ENCODE data around the gene ZNF121. TPM values are rescaled to one million over a fixed set of nuclear protein-coding genes. Genes with fewer than 3 reads are reported as not detected.

ZNF121 gene
- total and polyA plus RNA-seq, 2 donors (not counting 1 experiment from before 2014, with no cell fraction given) = 7.1 to 48.0 TPM

DNA sequence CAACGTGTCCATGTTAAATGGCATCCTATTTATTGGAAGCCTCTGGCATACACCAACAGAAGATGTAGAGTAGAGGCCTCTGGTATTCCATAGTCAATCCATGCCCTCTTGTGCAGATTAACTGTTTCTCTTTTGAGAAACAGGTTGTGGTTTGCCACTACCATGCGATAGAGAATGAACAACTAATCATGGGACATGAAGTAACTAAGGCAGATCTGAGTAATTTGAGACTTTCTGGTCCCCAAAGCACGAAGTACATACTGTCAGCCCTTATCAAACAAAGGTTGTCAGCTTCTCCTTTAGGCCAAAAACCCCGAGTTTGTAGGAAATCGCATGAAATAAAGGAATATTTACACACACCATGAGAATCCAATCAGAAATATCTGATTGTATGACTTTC, 3.6 kb downstream of the ZNF121 start:
- Mint-ChIP-seq H3K27ac (no peak overlapping the region), H3K27me3 (no peaks in the 10 kb centered on the region), H3K4me1 (peaks cover 46% of the 10 kb centered on the region), H3K4me3 (no peak overlapping the region), H3K9me3 (ENCODE audit: insufficient read depth) (peaks cover 4% of the 10 kb centered on the region)
- peaks cover 29% of the 10 kb centered on the region for H4K20me1 ChIP-seq (ENCODE audit: control insufficient read depth, insufficient read depth, low read length, poor library complexity, severe bottlenecking)
- DNase-seq (no peak), ATAC-seq (ENCODE audit: low read depth) (no peak)
- H3K4me2 ChIP-seq (replicated peaks; ENCODE audit: low read depth, low read length, poor library complexity, severe bottlenecking) = no peak overlapping the region
- H3K27me3 ChIP-seq (replicated peaks in 1 of 4; ENCODE audit: control extremely low read depth in 1 of 4, control insufficient read depth in 3 of 4, insufficient read depth in 4 of 4, low read length in 3 of 4) = no peaks in the 10 kb centered on the region
- no peak for TF ChIP-seq EZH2 (IDR thresholded peaks at IDR 0.05; ENCODE audit: borderline replicate concordance, insufficient read depth, low read depth, low read length, poor library complexity, severe bottlenecking)
- TF ChIP-seq, protein P1, sequence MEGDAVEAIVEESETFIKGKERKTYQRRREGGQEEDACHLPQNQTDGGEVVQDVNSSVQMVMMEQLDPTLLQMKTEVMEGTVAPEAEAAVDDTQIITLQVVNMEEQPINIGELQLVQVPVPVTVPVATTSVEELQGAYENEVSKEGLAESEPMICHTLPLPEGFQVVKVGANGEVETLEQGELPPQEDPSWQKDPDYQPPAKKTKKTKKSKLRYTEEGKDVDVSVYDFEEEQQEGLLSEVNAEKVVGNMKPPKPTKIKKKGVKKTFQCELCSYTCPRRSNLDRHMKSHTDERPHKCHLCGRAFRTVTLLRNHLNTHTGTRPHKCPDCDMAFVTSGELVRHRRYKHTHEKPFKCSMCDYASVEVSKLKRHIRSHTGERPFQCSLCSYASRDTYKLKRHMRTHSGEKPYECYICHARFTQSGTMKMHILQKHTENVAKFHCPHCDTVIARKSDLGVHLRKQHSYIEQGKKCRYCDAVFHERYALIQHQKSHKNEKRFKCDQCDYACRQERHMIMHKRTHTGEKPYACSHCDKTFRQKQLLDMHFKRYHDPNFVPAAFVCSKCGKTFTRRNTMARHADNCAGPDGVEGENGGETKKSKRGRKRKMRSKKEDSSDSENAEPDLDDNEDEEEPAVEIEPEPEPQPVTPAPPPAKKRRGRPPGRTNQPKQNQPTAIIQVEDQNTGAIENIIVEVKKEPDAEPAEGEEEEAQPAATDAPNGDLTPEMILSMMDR (IDR thresholded peaks at IDR 0.05) = no peak
- CTCF ChIA-PET = no interaction called here
- no peak overlapping the region for H3K4me3 ChIP-seq (ENCODE audit: control extremely low read depth in 1 of 5, extremely low read depth in 1 of 5, insufficient read depth in 1 of 5, low read depth in 2 of 5, low read length in 4 of 5)
- intact Hi-C loops (cut with micrococcal nuclease) = no loop called here
- peaks cover 0 to 24% of the 10 kb centered on the region in 2 donors for H3K4me1 ChIP-seq (ENCODE audit: control insufficient read depth in 2 of 2, insufficient read depth in 2 of 2, low read length in 2 of 2)
- peaks cover 100% of the 10 kb centered on the region for H3K79me2 ChIP-seq (ENCODE audit: control insufficient read depth, insufficient read depth, low read length)
- H3K9me3 ChIP-seq (ENCODE audit: control extremely low read depth in 1 of 3, control insufficient read depth in 2 of 3, insufficient read depth in 1 of 3, low read length in 2 of 3) = peaks cover 4 to 26% (median 12%) of the 10 kb centered on the region in 3 donors
- POLR2A ChIA-PET = no interaction called here
- no peak overlapping the region for H3K27ac ChIP-seq (ENCODE audit: low read length in 2 of 2)
- H2AFZ ChIP-seq (ENCODE audit: insufficient read depth, low read depth, low read length, poor library complexity, severe bottlenecking) = no peak overlapping the region
- no peak overlapping the region for H3K9ac ChIP-seq (ENCODE audit: low read length)
- H3K36me3 ChIP-seq (replicated peaks in 1 of 2; ENCODE audit: control extremely low read depth in 1 of 2, control insufficient read depth in 1 of 2, extremely low read depth in 1 of 2, insufficient read depth in 2 of 2, low read length in 1 of 2) = peaks cover 0 to 14% of the 10 kb centered on the region in 2 experiments
- WGBS (ENCODE audit: insufficient coverage) = 100% methylated on average over 1 of the region's 5 CpGs

DNA sequence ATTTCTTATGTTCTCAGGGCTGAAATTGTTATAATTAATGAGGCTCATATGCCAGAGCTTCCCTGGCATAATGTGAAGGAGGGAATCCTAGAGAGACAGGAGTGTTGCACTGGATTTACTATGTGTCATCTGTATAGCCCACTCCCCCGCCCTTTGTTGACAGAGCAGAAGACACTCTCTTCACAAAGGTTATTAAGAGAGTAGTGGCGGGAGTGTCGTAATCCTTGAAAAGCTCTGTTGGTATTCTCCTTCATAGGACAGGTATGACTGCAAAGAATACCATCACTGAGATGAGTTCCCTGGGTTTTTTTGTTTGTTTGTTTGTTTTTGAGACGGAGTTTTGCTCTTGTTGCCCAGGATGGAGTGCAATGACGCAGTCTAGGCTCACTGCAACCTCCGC, 14.0 kb downstream of the ZNF121 start:
- WGBS (ENCODE audit: insufficient coverage) = 100% methylated on average over 1 of the region's 6 CpGs

More for the DNA sequence above, 14.0 kb downstream of the ZNF121 start:
- ChIA-PET POLR2A (no interaction called here), CTCF (no interaction called here)
- H3K27me3 Mint-ChIP-seq = no peaks in the 10 kb centered on the region
- H4K20me1 ChIP-seq (ENCODE audit: control insufficient read depth, insufficient read depth, low read length, poor library complexity, severe bottlenecking) = peaks cover 12% of the 10 kb centered on the region
- H3K4me2 ChIP-seq (replicated peaks; ENCODE audit: low read depth, low read length, poor library complexity, severe bottlenecking) = no peak overlapping the region
- ATAC-seq (ENCODE audit: low read depth) (no peak), DNase-seq (no peak)
- peaks cover 11 to 44% of the 10 kb centered on the region in 2 experiments for H3K36me3 ChIP-seq (replicated peaks in 1 of 2; ENCODE audit: control extremely low read depth in 1 of 2, control insufficient read depth in 1 of 2, extremely low read depth in 1 of 2, insufficient read depth in 2 of 2, low read length in 1 of 2)
- peaks cover 27 to 93% (median 57%) of the 10 kb centered on the region in 3 donors for H3K9me3 ChIP-seq (ENCODE audit: control extremely low read depth in 1 of 3, control insufficient read depth in 2 of 3, insufficient read depth in 1 of 3, low read length in 2 of 3)
- TF ChIP-seq, protein P1 (IDR thresholded peaks at IDR 0.05) = no peak
- TF ChIP-seq EZH2 (IDR thresholded peaks at IDR 0.05; ENCODE audit: borderline replicate concordance, insufficient read depth, low read depth, low read length, poor library complexity, severe bottlenecking) = no peak
- H3K4me1 ChIP-seq (ENCODE audit: control insufficient read depth in 2 of 2, insufficient read depth in 2 of 2, low read length in 2 of 2) = no peaks in the 10 kb centered on the region
- peaks cover 22% of the 10 kb centered on the region for H3K9me3 Mint-ChIP-seq (ENCODE audit: insufficient read depth)
- no peak overlapping the region for H3K9ac ChIP-seq (ENCODE audit: low read length)
- peaks cover 13% of the 10 kb centered on the region for H3K4me1 Mint-ChIP-seq
- no peak overlapping the region for H2AFZ ChIP-seq (ENCODE audit: insufficient read depth, low read depth, low read length, poor library complexity, severe bottlenecking)
- intact Hi-C loops (cut with micrococcal nuclease) = no loop called here
- no peak overlapping the region for H3K4me3 ChIP-seq (ENCODE audit: control extremely low read depth in 1 of 5, extremely low read depth in 1 of 5, insufficient read depth in 1 of 5, low read depth in 2 of 5, low read length in 4 of 5)
- no peak overlapping the region for H3K27ac ChIP-seq (ENCODE audit: low read length in 2 of 2)
- H3K27me3 ChIP-seq (replicated peaks in 1 of 4; ENCODE audit: control extremely low read depth in 1 of 4, control insufficient read depth in 3 of 4, insufficient read depth in 4 of 4, low read length in 3 of 4) = no peaks in the 10 kb centered on the region
- no peak overlapping the region for H3K27ac Mint-ChIP-seq
- H3K79me2 ChIP-seq (ENCODE audit: control insufficient read depth, insufficient read depth, low read length) = peaks cover 76% of the 10 kb centered on the region
- no peak overlapping the region for H3K4me3 Mint-ChIP-seq

Data from B cell (primary cell).